Rectal smooth muscle tissue (tissue), 1 donor: Measurements from ENCODE around the gene LRRC8C.
A peak's percentile ranks its signal among the peaks of the same experiment; 100 is the strongest.

Source experiments
- H3K27ac ChIP-seq: one replicate; pipeline ENCODE4 v1.7.0; 2013; ENCODE audit warnings: low read depth, low read length, inconsistent platforms
- H3K27me3 ChIP-seq: one replicate; pipeline ENCODE4 v1.7.0; 2013; ENCODE audit warnings: low read length; ENCODE audit not compliant: control insufficient read depth, insufficient read depth
- H3K36me3 ChIP-seq: one replicate; pipeline ENCODE4 v1.7.0; 2013; ENCODE audit warnings: low read length; ENCODE audit not compliant: control insufficient read depth, insufficient read depth
- H3K4me1 ChIP-seq: one replicate; pipeline ENCODE4 v1.7.0; 2013; ENCODE audit warnings: low read length; ENCODE audit not compliant: control insufficient read depth, insufficient read depth
- H3K4me3 ChIP-seq: one replicate; pipeline ENCODE4 v1.7.0; 2013; ENCODE audit warnings: low read length
- H3K9ac ChIP-seq: one replicate; pipeline ENCODE4 v1.7.0; 2013; ENCODE audit warnings: low read length

Gene LRRC8C

DNA sequence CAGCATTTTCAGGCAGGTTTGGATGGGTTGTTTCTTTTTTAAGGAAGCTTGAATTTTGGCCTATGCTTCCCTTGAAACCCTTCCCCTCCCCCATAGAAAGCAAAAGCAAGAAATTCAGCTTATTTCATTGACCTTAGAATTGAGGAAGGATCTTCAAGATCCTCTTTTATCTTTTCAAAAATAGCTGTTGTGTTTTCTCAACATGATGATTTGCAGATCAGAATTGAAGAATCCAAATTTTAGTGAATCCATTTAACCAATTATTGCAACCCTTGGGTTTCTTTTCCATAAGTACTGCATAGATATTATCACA is 73.7 kb downstream of the LRRC8C start:
- Histone ChIP-seq H3K27me3 (no peaks in the 10 kb centered on the region), H3K27ac (no peak overlapping the region), H3K9ac (no peak overlapping the region), H3K4me1 (no peaks in the 10 kb centered on the region), H3K4me3 (no peak overlapping the region), H3K36me3 (no peaks in the 10 kb centered on the region)

DNA sequence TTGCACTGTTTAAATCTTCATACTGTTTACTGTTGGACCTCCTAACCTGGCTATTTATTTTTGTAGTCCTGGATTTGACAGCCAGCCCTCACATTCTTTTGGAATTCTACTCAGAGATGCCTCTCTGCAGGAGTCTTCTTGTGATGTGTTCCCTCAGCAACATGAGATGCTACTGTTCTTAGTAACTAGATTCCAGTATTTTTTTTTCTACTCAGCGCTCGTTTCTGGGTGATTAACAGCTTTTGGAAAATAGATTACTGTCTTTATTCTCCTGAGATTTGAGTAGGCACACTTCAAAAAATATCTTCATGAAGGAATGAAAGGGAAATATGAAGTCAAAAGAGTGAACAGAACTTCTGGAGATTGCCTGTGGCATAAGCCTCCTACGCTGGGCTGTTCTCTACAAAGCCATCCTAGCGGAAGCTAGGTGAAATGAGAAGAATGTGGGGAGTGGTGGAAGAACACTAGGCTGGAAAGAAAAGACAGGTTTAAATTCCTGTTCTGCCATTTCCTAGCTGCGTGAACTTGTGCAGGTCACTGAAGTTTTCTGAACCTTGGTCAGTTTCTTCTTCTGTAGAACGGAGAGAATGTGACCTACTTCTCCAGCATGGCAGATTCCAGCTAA is 75.9 kb downstream of the LRRC8C start:
- Histone ChIP-seq H3K4me3 (no peak overlapping the region), H3K36me3 (no peaks in the 10 kb centered on the region), H3K27ac (no peak overlapping the region), H3K27me3 (no peaks in the 10 kb centered on the region), H3K9ac (no peak overlapping the region), H3K4me1 (no peaks in the 10 kb centered on the region)

DNA sequence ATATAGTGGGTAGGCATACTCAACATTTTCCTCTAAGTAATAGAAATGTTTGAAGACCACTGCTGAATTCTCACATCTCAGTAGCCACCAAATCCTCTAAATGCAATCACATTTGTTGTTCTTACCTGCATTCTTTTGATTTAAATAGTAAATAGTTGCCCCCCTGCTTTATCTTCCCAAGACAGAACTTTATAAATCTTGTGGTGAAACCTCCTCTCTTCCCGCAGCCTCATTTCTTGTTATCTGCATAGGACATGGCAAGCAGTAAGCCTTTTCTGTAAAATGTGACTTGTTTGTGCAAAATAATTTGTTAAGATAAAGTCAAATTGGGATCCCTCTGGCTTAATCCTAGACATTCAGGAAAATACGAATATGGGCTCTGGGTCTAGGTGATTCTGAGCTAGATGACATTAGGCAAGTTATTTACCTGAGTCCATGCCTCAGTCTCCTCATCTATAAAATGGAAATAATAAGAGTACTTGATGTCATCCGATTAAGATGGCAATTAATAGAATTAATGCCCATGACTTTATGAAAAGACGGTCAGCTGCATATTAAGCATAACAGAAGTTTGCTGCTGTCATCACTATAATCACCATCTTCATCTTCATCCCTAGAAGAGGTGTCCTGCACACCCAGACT is 77.7 kb downstream of the LRRC8C start:
- Histone ChIP-seq H3K27me3 (no peaks in the 10 kb centered on the region), H3K4me3 (no peak overlapping the region), H3K36me3 (no peaks in the 10 kb centered on the region), H3K9ac (no peak overlapping the region), H3K27ac (no peak overlapping the region), H3K4me1 (no peaks in the 10 kb centered on the region)

DNA sequence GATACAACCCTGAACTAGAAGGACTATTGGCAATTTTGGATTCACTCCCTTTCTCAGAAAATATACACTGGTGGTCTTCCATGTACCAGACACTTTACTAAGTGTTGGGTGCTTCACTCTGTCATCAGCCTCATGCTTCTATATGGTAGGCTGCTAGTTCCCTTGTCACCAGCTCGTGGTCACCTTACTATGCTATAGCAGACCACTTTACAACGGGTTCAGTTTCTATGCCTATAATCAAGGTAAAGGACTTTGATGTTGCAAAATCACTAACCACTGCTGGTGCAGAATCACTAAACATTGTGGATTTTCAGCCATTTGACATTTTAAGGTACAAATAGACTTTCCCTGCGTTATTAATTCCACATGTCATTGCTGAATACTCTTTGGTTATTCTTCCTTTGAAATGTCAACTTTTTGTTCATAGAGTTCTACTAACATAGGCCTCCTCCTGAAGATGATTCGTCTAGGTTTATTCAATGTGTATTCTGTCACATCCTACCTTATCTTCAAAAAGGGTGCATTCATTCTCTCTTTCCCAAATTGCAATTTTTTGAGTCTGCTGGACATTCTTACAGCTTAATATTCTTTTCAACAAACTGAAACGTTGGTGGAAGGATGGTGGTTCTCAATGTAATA is 78.3 kb downstream of the LRRC8C start:
- Histone ChIP-seq H3K4me1 (no peaks in the 10 kb centered on the region), H3K36me3 (no peaks in the 10 kb centered on the region), H3K27ac (no peak overlapping the region), H3K9ac (no peak overlapping the region), H3K4me3 (no peak overlapping the region), H3K27me3 (no peaks in the 10 kb centered on the region)

DNA sequence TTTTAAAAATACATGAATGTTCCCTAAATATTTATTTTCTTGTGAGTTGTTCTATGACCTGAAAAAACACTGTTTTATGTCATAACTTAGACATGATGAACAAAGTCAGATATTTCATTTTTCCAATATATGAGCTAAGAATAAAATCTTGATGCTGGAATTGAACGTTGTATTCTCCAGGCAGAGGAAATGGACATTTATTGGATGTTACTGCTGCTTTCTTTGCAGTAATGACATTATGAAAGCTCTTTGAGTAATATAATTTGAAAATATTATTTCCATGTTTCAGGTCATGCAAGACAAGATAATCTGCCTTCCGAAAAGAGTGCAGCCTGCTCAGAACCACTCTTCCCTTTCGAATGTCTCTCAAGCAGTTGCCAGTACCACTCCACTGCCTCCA is 79.5 kb downstream of the LRRC8C start:
- no peak overlapping the region for H3K9ac ChIP-seq
- H3K36me3 ChIP-seq, result no peaks in the 10 kb centered on the region
- no peaks in the 10 kb centered on the region for H3K27me3 ChIP-seq
- H3K27ac ChIP-seq, result no peak overlapping the region
- no peak overlapping the region for H3K4me3 ChIP-seq
- H3K4me1 ChIP-seq, result no peaks in the 10 kb centered on the region

DNA sequence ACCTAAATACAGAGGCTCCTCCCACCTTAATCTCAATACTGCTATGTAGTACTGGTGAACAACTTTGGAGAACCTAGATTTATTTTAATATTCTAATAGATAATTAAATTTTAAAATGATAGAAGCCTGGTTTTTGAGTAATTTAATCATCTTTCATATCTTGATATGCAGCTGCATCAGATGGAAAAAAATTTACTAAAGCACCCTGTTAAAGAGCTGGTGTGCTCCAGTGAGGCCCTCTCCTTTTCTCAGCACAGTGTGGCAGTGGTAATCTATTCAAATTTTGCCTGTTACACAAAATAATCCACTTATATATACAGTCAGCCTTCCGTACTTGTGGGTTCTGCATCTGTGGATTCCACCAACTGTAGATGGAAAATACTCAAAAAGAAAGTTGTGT is 82.8 kb downstream of the LRRC8C start:
- Histone ChIP-seq H3K27me3 (no peaks in the 10 kb centered on the region), H3K27ac (no peak overlapping the region), H3K9ac (no peak overlapping the region), H3K4me3 (no peak overlapping the region), H3K36me3 (no peaks in the 10 kb centered on the region), H3K4me1 (no peaks in the 10 kb centered on the region)

DNA sequence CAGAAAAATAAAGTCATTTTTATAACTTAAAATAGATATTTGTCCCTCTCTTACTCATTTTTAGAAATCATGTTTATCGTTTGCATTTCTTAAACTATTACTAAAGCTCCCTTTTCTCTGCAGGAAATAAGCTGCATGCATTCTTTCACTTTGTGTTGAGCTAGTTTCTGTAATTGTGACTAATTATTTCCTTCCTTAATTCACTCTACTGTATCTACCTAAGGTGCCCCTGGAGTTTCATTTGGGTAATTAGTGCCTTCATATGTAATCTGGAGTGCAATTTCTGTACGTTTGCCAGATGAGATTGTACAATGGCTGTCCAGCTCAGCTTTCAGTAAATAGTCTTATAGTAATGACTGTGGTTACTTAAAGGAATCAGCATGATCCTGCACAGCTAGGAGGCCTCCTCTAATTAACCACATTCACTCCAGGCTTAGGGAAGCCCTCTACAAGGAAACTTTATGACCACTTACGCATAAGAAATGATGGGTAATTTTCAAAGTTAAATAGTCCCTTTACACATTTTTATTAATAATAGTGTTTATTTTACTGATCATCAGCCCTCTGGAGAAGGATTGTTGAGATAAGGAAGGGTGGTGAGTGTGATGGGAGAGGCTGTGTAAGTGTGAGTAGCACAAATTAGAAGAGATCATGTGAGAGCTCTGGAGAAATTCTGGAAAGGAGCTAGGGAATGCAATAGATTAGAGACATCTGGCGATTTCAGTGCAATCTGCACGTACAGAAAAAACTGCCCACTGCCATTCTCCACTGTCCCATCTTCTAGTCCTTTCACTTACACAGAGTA is 86.8 kb downstream of the LRRC8C start:
- H3K27ac ChIP-seq, result no peak overlapping the region
- H3K4me3 ChIP-seq, result no peak overlapping the region
- H3K9ac ChIP-seq, result no peak overlapping the region
- no peaks in the 10 kb centered on the region for H3K4me1 ChIP-seq
- no peaks in the 10 kb centered on the region for H3K36me3 ChIP-seq
- no peaks in the 10 kb centered on the region for H3K27me3 ChIP-seq

DNA sequence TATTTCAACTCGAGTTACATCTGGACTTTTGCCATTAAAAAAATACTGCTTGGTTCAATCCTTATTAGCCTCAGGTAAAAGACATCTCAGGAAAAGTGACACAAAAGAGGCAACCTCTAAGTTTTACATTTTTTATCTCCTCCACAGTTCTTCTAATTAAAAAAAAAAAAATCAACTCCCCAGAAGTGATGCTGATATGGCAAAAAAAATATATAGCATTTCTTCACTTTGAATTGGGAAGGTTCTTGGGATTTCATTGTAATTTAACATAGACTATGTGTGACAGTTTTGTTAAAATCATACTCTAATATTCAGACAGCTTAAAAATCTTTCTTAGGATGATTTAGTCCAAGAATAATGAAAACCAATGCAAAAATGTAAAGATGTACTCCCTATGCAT is 87.9 kb downstream of the LRRC8C start:
- no peaks in the 10 kb centered on the region for H3K27me3 ChIP-seq
- H3K4me1 ChIP-seq, result no peaks in the 10 kb centered on the region
- no peak overlapping the region for H3K9ac ChIP-seq
- no peak overlapping the region for H3K27ac ChIP-seq
- no peak overlapping the region for H3K4me3 ChIP-seq
- H3K36me3 ChIP-seq, result no peaks in the 10 kb centered on the region

DNA sequence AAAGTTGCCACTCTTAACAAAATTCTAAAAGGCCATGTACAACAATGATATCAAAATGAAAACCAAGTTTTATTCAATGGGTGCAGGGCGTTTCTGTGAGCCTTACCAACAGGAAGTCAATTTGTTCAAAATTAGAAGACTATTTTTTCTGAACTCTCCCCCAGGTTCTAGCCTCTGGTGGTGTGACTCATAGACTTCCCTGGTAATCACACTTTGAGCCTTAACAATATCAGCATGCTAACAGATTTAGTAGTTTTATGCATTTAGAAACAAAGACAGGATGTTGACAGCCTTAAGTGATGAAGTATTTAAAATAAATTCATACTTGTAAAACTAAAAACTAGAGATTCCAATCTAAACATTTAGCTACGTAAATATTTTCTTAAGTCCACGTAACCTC is 88.4 kb downstream of the LRRC8C start:
- no peak overlapping the region for H3K27ac ChIP-seq

DNA sequence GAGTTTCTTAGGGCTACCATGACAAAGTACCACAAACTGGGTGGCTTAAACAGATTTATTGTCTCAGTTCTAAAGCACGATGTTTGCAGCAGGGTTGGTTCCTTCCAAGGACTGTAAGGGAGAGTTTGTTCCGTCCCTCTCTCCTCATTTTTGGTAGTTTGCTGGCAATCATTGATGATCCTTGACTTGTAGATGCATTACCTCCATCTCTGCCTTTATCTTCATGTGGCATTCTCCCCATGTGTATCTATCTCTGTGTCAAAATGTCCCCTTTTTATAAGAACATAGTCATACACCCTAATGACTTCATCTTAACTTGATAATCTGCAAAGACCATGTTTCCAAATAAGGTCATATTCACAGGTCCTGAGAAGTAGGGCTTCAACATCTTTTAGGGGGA is 90.2 kb downstream of the LRRC8C start:
- Histone ChIP-seq H3K36me3 (no peaks in the 10 kb centered on the region), H3K9ac (no peak overlapping the region), H3K27me3 (no peaks in the 10 kb centered on the region), H3K4me3 (no peak overlapping the region), H3K27ac (no peak overlapping the region), H3K4me1 (no peaks in the 10 kb centered on the region)

More for the DNA sequence above, 88.4 kb downstream of the LRRC8C start:
- H3K4me3 ChIP-seq, result no peak overlapping the region
- H3K27me3 ChIP-seq, result no peaks in the 10 kb centered on the region
- H3K4me1 ChIP-seq, result no peaks in the 10 kb centered on the region
- H3K36me3 ChIP-seq, result no peaks in the 10 kb centered on the region
- H3K9ac ChIP-seq, result no peak overlapping the region

DNA sequence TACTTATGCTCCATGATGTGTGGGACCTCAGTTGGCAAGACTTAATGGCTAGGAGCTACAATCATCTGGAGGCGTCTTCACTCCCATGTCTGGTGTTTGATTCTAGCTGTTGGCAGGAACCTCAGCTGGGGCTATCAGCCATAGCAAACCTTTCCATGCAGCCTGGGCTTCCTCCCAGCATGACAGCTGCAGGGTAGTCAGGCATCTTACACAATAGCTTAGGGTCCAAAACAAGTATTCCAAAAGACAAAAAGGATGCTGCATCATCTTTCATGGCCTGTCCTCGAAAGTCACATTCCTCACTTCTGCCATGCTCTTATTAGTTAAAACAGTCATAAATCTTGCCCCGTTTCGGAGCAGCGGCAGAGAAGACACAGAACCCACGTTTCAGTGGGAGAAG is 90.9 kb downstream of the LRRC8C start:
- Histone ChIP-seq H3K36me3 (no peaks in the 10 kb centered on the region), H3K27ac (no peak overlapping the region), H3K4me3 (no peak overlapping the region), H3K4me1 (no peaks in the 10 kb centered on the region), H3K27me3 (no peaks in the 10 kb centered on the region), H3K9ac (no peak overlapping the region)

DNA sequence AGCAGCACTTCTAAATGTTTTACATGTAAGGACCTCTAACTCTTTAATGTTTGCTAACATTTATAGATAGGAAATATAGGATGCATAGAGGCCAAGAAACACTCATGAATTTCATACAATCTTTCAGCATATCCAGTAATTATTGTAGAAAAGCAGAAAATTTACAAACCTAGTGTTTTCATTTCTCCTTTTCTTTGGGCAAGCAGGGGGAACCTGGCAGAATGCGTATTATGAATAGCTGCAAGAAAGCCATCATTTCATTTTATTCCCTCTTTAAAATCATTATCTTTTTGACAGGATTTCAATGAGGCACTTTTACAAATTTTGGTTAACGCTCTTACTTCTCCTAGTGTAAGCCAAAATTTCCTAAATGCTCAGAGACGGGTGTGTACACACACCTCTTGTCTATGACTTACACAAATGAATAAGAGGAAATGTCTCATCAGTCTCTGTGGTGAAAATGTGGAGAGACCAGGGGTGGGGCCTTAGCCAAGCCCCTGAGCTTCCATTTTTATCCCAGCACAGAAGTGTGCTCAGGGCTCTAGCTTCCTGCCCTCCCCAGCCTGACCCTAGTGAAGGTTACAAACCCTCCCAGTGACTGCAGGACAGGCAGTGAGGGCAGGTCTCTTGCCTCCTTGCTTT is 91.6 kb downstream of the LRRC8C start:
- Histone ChIP-seq H3K36me3 (no peaks in the 10 kb centered on the region), H3K27ac (peak overlapping the region; percentile 33), H3K4me1 (no peaks in the 10 kb centered on the region), H3K27me3 (no peaks in the 10 kb centered on the region), H3K4me3 (no peak overlapping the region), H3K9ac (no peak overlapping the region)
